ENCODE measurements around the gene NME1. TPM values are rescaled to one million over a fixed set of nuclear protein-coding genes. Genes with fewer than 3 reads are reported as not detected.

NME1 gene
- total and polyA plus RNA-seq, 10 of the 15 experiments (the other 5 are each of a cell fraction or from before 2014, with no cell fraction given): 273 to 1,362 (median 455) TPM

- TF ChIP-seq USF1 (IDR thresholded peaks at IDR 0.05; ENCODE audit: borderline replicate concordance, extremely low read length, insufficient read depth, low read depth, low read length) (no peak), EED (IDR thresholded peaks at IDR 0.05; ENCODE audit: low read depth) (no peak)
Observed at GRCh38 chr17:51197754-51198153, 44.4 kb downstream of the NME1 start (continued).

- Histone ChIP-seq H3K27ac (ENCODE audit: control insufficient read depth, insufficient read depth) (no peak overlapping the region), H3K4me2 (ENCODE audit: control insufficient read depth, insufficient read depth) (no peak overlapping the region), H3K36me3 (ENCODE audit: control insufficient read depth in 2 of 2, insufficient read depth in 2 of 2, low read length in 1 of 2) (peaks cover 2 to 28% of the 10 kb centered on the region in 2 experiments), H4K20me1 (ENCODE audit: control insufficient read depth, insufficient read depth) (no peaks in the 10 kb centered on the region), H3K9me3 (replicated peaks; ENCODE audit: control insufficient read depth, insufficient read depth, low read length) (no peaks in the 10 kb centered on the region), H3K4me1 (ENCODE audit: control insufficient read depth, insufficient read depth, low read length) (no peaks in the 10 kb centered on the region), H3K79me2 (ENCODE audit: control insufficient read depth, insufficient read depth, low read length) (no peaks in the 10 kb centered on the region), H3K4me3 (no peak overlapping the region), H3K9ac (ENCODE audit: control insufficient read depth, insufficient read depth, low read length) (no peak overlapping the region), H3K27me3 (replicated peaks in 1 of 2; ENCODE audit: control insufficient read depth in 2 of 2, insufficient read depth in 2 of 2, low read length in 1 of 2) (no peaks in the 10 kb centered on the region), H2AFZ (ENCODE audit: control insufficient read depth, low read depth, low read length) (no peak overlapping the region)
- BruUV-seq (replicated peaks): no TSS peak
- no peak for DNase-seq (ENCODE audit: low read depth, low spot score)
- WGBS (ENCODE audit: insufficient coverage, insufficient replicate concordance, low lambda C conversion rate, missing lambda C conversion rate): 97% methylated on average over 3 of the region's 6 CpGs
- TF ChIP-seq CBX5 (IDR thresholded peaks at IDR 0.05; ENCODE audit: low read depth) (no peak), SREBF1 (IDR thresholded peaks at IDR 0.05; ENCODE audit: low read length) (no peak), EGR1 (IDR thresholded peaks at IDR 0.05; ENCODE audit: borderline replicate concordance in 1 of 2, low read depth in 2 of 2, low read length in 2 of 2) (no peak), HDAC2 (IDR thresholded peaks at IDR 0.05) (no peak), STAT1 (conservative IDR thresholded peaks at IDR 0.05) (no peak), TCF12 (IDR thresholded peaks at IDR 0.05; ENCODE audit: low read depth, low read length) (no peak), BHLHE40 (IDR thresholded peaks at IDR 0.05; ENCODE audit: borderline replicate concordance in 1 of 2, low read depth in 2 of 2, low read length in 1 of 2) (no peak), EED (IDR thresholded peaks at IDR 0.05; ENCODE audit: low read depth) (no peak), BACH1 (IDR thresholded peaks at IDR 0.05; ENCODE audit: borderline replicate concordance) (no peak), NFYA (IDR thresholded peaks at IDR 0.05; ENCODE audit: borderline replicate concordance, low read depth, low read length) (no peak), PML (IDR thresholded peaks at IDR 0.05; ENCODE audit: low read length) (no peak), POLR2A (IDR thresholded peaks at IDR 0.05; ENCODE audit: low read depth, low read length) (no peak), DPF2 (IDR thresholded peaks at IDR 0.05) (no peak), MXI1 (IDR thresholded peaks at IDR 0.05; ENCODE audit: low read depth, low read length) (no peak)
- TF ChIP-seq, protein P1, sequence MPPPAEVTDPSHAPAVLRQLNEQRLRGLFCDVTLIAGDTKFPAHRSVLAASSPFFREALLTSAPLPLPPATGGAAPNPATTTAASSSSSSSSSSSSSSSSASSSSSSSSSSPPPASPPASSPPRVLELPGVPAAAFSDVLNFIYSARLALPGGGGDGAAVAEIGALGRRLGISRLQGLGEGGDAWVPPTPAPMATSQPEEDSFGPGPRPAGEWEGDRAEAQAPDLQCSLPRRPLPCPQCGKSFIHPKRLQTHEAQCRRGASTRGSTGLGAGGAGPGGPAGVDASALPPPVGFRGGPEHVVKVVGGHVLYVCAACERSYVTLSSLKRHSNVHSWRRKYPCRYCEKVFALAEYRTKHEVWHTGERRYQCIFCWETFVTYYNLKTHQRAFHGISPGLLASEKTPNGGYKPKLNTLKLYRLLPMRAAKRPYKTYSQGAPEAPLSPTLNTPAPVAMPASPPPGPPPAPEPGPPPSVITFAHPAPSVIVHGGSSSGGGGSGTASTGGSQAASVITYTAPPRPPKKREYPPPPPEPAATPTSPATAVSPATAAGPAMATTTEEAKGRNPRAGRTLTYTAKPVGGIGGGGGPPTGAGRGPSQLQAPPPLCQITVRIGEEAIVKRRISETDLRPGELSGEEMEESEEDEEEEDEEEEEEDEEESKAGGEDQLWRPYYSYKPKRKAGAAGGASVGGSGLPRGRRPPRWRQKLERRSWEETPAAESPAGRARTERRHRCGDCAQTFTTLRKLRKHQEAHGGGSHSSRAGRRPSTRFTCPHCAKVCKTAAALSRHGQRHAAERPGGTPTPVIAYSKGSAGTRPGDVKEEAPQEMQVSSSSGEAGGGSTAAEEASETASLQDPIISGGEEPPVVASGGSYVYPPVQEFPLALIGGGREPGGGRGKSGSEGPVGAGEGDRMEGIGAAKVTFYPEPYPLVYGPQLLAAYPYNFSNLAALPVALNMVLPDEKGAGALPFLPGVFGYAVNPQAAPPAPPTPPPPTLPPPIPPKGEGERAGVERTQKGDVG (CRISPR knock-in tag; IDR thresholded peaks at IDR 0.05): no peak
- intact Hi-C loops (cut with micrococcal nuclease; ENCODE audit: unreplicated experiment): no loop called here
- RAD21 ChIA-PET (ENCODE audit: unreplicated experiment): interaction anchor here (0.7 kb wide), 1 partner anchor 196 kb away, joined by 3 read pairs; no protein-coding TSS in a partner anchor
- POLR2A ChIA-PET: no interaction called here
- no peak for FAIRE-seq
- in situ Hi-C loops (cut with MboI): no loop called here
- no peak for ATAC-seq
- CTCF ChIA-PET: no interaction called here
- SMC1A ChIA-PET (ENCODE audit: uncharacterized antibody, unreplicated experiment): no interaction called here
Observed at GRCh38 chr17:51200295-51200694, 46.9 kb downstream of the NME1 start.

All from GM12878 (cell line).